IPS DF 4.7 (cell line): ENCODE data around the gene VMP1.
"Not testable (repeated sequence)": the region's sequence is repeated elsewhere in the genome, so short reads cannot be mapped to it uniquely, and the experiment has no call there.

Experiments
- DNase-seq: peaks from one replicate; pipeline ENCODE4 v3.0.0-alpha.2; 2013; ENCODE audit warnings: low spot score; ENCODE audit errors: extremely low read depth

Gene VMP1

DNA sequence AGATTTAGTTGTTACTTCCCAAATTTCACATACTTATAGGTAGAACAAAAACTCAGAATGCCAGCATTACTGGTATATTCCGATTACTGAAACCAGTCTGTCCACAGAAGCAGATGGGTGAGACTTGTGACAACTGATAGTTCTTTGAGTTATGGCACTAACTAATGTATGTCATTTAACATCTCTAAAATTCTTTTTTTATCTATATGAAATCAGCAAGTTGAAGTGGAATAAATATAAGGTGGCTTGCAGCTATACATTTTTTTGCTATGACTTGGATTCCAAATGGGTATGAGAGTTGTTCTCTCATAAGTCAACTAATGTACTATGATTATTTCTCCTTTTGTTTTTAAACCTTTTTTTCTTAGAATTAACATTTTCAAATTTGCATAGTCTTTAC, 69.1 kb downstream of the VMP1 start:
- DNase-seq = no peak

- no peak for DNase-seq
These were observed 69.6 kb downstream of the VMP1 start for GRCh38 chr17:59777033-59777432.

DNA sequence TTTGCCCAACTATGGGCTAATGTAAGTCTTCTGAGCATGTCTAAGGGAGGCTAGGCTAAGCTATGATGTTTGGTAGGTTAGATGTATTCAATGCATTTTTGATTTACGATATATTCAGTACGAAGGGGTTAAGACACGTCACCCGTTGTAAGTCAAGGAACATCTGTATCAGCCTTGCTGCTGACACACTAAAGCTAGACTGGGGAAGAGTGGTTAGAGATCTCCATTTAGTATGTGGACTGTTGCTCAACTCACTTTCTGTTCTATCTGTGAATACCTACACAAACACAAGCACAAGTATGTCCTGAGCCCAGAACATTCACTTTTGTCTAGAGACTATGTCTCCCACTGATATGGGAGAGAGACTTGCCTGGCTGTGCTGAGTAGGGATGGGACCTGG, 71.5 kb downstream of the VMP1 start:
- DNase-seq = no peak

DNA sequence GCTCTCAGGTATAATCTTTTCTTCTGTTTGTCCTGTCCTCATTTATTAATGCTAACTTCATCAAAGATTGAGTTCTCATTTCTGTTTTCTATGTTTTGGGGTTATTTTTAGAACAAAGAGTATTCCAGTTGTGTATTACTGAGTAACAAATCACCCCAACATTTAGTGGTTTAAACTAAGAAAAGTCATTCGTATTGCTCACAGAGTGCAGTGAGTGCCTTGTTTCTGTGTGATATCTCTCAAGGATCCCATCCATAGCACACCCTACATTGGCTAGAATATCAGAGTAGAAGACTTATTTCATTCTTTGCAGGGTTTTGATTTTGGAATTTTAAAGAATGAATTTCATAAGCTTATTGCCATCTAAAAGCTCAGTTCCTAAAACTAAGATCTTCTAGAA, 72.1 kb downstream of the VMP1 start:
- no peak for DNase-seq

DNA sequence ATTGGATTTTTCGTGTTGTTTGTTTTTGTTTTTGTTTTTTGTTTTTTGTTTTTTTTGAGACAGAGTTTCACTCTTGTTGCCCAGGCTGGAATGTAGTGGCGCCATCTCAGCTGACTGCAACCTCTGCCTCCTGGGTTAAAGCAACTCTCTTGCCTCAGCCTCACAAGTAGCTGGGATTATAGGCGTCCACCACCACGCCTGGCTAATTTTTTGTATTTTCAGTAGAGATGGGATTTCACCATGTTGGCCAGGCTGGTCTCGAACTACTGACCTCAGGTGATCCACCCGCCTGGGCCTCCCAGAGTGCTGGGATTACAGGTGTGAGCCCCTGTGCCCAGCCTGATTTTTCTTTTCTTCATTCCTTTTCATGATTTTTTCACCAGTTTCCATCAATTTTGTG, 73.1 kb downstream of the VMP1 start:
- not testable (repeated sequence) for DNase-seq

DNA sequence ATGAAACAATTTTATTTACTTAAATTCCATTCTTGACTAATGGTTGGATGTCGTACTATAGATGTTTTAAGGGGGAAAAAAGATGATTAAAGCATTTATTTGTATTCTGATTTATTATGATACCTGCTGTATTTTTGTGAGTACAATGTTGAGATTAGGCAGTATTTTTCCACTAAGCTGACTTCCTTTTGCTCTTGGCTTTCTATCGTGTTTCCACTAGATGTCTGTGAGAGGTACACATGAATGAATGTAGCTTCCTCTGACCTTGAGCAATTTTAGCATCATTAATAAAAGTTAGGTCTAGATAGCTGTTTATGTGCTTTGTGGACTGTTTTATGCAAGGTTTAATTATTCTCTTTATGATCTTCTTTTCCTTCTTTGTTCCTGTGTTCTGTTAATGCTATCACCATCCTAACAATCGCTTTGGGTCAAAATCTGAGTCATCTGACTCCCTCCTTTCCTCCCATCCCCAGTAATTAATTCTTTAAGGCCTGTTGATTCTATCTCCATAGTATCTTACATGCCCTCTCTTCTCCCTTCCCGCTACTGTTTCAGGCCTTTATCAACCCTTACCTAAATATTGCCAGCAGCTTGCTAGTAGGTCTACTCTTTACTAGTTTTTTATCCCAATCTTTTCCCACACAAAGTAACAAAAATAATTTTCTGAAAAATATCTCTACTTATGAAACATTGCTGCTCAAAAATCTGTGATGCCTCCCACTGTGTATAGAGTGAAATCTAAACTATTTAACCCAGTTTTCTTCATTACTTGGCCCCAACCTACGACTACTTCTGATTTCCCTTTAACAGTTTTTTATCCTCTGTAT, 76.0 kb downstream of the VMP1 start:
- no peak for DNase-seq

DNA sequence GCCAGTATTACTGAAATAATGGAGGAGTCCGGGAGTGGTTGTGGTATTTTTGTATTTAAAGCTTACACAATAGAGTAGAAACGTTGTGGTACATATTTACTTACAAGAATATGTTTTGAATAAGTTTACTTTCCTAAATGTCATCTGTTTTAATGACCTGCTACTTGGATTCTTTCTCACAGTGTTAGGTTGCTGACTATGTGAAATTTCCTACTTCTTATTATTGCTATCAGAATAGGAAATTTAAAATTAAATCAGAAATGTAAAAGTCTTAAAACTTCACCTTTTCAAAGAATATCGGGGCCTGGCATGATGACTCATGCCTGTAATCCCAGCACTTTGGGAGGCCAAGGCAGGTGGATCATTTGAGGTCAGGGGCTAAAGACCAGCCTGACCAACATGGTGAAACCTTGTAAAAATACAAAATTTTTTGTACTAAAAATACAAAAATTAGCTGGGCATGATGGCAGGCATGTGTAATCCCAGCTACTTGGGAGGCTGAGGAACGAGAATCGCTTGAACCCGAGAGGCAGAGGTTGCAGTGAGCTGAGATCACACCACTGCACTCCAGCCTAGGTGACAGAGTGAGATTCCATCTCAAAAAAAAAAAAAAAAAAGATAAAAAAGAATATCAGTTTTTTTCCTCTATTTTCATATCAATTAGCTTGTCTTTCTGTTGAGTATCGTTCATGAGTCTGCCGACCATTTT, 77.8 kb downstream of the VMP1 start:
- no peak for DNase-seq

DNA sequence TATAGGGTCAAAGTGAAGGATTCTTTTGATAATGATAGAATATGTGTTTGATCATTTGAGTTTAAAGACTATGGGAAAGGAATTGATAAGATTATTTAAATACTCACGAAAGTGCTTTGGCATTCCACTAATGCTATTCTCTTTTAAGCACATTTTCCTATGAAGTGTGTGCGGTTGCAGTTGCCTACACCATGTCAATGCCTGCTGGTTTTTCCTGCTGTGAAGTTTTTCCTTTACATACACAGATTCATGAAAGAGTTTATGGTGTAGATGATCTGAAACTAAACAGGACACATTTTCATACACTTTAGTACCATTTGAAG, 78.7 kb downstream of the VMP1 start:
- DNase-seq = no peak

DNA sequence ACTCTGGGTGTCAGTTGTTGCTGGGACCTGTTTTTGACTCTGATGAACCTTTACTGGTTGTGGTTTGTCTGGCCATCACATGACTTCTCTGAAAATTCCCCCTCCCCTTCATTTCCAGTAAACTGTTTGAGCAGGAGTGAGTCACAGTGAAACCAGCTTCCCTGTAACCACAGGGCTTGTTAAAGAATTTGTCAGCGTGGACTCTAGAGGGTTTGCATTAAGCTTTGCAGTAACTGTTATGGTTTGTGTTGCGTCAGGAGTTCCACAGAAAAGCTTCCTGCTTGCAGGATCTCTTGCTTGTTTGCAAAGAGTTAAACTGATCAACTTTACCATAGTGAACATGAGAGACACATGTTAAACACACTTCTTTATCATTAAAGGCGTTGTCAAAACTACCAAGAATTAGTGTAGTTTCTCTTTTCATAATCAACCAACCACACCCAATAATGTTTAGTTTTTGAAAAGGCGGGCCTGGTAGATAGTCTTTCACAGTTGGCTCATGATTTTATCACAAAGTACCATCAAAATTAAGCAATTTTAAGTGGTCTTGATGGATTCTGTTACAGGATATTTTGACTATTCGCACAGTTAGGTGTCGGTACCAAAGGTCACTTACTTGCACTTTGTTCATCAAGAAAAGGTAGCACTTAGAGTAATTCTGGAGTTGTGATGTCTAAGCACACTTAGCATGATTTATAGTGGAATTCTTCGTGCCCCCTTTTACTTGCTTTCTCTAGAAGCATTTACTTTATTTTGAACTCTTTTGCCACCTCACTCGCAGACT, 79.3 kb downstream of the VMP1 start:
- DNase-seq = peak; percentile 41

GRCh38 chr17:59789849-59790248, 82.4 kb downstream of the VMP1 start:
- not testable (repeated sequence) for DNase-seq

DNA sequence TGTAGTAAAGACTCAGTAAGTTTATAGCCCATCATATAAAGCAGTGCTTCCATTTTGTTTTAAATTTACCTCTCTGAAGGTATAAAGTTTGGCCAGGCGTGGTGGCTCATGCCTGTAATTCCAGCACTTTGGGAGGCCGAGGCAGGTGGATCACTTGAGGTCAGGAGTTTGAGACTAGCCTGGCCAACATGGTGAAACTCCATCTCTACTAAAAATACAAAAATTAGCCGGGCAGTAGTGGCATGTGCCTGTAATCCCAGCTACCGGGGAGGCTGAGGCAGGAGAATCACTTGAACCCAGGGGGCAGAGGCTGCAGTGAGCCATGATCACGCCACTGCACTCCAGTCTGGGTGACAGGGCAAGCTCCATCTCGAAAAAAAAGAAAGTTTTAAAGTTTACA, 83.0 kb downstream of the VMP1 start:
- not testable (repeated sequence) for DNase-seq

DNA sequence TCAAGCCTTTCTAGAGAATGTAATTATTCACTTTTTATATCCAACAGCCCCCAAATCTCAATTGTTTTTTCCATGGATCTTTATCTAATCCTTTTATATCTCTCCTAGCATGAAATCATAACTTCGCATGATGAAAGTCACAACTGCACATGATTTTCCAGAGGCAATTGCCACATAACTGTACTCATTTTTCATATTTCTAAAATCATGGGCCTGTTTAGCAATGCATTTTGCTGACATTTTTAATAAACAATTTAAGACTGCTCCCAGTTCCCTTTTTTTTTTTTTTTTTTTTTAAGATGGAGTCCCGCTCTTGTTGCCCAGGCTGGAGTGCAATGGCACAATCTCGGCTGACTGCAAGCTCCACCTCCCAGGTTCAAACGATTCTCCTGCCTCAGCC, 83.5 kb downstream of the VMP1 start:
- DNase-seq = no peak

- DNase-seq = no peak
These were observed 84.4 kb downstream of the VMP1 start for GRCh38 chr17:59791603-59792457.

- DNase-seq = not testable (repeated sequence)
These were observed 85.0 kb downstream of the VMP1 start for GRCh38 chr17:59792458-59792823.

DNA sequence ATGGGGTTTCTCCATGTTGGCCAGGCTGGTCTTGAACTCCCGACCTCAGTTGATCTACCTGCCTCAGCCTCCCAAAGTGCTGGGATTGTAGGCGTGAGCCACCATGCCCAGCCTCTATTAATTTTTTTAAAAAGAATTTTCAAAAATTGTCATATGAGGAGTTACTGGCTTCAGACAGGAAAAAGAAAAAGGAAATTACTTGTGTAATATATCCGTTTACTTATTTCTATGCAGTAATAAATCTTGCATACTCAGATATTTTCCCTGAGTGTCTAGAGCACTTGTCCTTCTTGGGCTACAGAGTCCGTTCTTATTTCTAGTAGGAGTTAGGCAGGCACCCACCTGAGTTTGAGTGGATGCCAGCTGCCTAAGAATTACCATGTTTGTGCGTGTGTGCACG, 85.8 kb downstream of the VMP1 start:
- no peak for DNase-seq

DNA sequence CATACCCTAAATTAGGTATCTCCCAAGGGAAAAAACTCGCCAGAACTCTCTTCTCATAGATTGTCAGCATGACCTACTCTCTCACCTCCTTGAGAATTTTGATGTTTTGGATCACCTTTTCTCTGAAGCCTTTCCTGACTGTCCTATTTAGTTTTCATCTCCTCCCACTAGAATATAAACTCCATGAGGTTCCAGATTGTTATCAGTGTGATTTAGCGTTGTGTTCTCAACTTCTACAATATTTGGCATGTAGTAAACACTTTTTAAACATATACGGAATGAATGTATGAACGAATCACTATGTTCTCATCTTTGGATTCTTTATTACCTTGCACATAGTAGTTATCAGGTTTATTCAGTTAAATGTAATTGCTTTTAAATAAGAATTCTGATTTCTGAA, 88.7 kb downstream of the VMP1 start:
- no peak for DNase-seq

GRCh38 chr17:59796785-59797205, 89.3 kb downstream of the VMP1 start:
- no peak for DNase-seq

DNA sequence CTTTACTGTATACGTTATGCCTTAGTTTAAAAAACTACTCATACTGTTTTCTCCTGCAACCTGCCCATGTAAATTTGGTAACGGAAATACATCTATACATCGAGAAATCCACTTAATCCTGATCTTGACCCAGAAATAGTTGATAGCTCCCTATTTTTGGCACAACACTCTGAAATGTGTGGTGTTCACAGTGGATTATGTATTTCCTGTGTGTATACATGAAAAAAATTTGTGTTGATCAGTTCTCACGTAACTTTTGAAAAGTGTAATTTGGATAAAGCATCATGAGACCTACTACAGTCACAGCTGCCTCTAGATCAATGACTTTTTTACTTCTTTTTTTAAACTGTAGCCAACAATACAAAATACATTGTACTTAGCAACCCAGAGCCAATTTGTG, 90.7 kb downstream of the VMP1 start:
- DNase-seq = no peak

DNA sequence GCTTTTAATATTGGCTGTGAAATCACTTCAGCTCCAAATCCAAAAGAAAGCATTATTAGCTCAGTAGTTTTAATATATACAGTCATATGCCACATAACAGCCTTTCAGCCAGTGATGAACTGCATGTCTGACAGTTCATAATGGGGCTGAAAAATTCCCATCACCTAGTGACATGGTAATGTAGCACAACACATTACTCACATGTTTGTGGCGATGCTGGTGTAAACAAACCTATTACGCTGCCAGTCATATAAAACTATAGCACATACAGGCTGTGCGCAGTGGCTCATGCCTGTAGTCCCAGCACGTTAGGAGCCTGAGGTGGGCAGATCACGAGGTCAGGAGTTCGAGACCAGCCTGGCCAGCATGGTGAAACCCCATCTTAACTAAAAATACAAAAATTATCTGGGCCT, 93.1 kb downstream of the VMP1 start:
- no peak for DNase-seq

DNA sequence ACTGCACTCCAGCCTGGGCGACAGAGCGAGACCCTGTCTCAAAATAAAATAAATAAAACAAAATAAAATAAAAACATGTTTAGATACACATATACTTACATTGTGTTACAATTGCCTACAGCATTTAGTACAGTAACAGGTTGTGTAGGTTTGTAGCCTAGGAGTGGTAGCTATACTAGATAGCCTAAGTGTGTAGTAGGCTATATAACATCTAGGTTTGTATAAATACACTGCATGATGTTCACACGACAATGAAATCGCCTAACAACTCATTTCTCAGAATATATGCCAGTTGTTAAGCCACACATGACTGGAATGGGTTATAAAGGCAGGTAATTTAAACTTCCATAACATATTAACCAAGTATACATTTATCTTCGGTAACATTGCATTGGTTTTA, 94.7 kb downstream of the VMP1 start:
- no peak for DNase-seq

GRCh38 chr17:59804901-59805465, 97.5 kb downstream of the VMP1 start:
- DNase-seq = no peak
